ENCODE data around the gene PNKD.

PNKD gene

DNA sequence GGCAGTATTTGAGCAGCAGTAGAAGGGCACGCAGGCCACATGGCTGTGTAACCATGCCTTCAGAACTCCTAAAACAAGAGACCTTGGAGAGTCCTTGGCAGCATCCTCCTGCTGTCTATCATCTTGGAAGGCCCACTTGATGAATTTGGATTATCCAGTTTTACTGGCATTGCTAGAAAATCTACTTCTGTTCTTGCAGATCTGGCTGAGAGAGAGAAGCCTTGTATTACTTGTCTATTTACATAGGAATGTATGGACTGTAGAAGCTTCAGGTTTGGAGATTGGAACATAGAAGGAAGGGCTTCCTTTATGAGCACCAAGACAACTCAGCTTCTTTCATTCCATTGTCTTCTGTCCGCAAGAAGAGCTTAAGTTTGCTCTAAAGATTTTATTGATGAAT is 25.7 kb upstream of the PNKD start:
- TF ChIP-seq, protein P1, sequence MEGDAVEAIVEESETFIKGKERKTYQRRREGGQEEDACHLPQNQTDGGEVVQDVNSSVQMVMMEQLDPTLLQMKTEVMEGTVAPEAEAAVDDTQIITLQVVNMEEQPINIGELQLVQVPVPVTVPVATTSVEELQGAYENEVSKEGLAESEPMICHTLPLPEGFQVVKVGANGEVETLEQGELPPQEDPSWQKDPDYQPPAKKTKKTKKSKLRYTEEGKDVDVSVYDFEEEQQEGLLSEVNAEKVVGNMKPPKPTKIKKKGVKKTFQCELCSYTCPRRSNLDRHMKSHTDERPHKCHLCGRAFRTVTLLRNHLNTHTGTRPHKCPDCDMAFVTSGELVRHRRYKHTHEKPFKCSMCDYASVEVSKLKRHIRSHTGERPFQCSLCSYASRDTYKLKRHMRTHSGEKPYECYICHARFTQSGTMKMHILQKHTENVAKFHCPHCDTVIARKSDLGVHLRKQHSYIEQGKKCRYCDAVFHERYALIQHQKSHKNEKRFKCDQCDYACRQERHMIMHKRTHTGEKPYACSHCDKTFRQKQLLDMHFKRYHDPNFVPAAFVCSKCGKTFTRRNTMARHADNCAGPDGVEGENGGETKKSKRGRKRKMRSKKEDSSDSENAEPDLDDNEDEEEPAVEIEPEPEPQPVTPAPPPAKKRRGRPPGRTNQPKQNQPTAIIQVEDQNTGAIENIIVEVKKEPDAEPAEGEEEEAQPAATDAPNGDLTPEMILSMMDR (IDR thresholded peaks at IDR 0.05) = no peak

DNA sequence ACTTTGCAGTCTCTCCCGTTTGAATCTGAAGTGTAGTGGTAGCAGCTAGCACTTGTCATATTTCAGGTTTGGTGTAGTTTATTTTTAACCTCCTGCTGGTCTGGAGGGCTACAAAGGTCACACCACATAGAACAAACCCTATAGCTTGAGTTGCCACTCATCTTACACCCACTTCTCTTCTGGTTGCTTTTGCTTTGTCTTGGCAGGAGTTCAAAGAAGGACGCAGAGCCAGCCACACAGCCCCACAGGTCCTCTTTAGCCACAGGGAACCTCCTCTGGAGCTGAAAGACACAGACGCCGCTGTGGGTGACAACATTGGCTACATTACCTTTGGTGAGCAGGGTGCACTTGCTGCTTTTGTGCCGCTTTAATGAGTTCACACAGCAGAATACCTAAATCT is 25.1 kb upstream of the PNKD start:
- TF ChIP-seq, protein P1 (IDR thresholded peaks at IDR 0.05) = no peak

DNA sequence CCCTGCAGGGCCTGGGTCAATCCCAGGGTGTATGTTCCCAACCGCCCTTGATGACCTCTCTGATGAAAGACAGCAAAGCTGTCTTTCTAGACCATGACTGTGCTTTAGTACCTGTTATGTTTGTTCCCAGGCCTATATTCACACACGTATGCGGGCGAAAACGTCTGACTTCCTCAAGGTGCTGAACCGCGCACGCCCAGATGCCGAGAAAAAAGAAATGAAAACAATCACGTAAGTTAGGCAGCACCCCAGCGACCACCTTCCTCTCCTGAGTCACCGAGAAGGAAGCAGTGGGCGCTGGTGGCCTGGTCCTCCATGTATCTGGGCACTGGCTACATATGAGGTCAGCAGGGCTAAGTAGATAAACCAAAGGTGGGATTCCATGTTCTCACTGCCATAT is 20.6 kb upstream of the PNKD start:
- TF ChIP-seq, protein P1 (IDR thresholded peaks at IDR 0.05) = no peak

DNA sequence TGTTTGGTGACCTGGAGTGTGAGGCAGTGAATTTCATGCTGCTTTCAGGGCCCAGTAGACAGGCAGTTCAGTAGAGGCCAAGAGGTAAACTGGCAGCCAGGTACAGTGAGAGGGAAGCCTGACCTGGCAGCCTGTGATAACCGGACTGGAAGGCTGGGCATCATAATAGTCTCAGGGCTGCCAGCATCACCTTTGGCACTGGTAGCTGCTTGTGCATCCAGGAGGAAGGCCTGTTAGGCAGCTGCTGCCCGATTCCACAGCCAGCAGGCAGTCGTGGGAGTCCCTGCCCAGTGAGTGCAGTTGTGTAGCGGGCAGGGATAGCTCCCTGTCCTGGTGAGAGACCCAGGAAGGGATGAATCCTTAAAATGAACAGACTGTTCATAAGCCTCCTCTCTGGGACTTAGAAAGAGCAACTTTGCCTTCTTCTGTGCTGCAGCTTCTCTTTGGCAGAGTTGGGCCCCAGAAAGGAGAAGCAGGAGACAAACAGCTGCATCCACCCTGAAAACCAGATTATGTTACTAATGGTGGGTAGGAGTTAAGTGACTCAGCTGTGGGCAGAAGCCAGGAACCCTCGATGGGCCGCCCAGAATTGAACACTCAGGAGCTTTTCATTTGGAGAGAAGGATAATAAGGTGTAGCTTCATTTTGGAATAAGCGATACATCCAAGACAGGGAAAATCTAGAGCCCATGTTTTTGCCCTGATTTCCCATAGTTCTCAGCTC is 17.6 kb upstream of the PNKD start:
- TF ChIP-seq, protein P1 (IDR thresholded peaks at IDR 0.05) = no peak

DNA sequence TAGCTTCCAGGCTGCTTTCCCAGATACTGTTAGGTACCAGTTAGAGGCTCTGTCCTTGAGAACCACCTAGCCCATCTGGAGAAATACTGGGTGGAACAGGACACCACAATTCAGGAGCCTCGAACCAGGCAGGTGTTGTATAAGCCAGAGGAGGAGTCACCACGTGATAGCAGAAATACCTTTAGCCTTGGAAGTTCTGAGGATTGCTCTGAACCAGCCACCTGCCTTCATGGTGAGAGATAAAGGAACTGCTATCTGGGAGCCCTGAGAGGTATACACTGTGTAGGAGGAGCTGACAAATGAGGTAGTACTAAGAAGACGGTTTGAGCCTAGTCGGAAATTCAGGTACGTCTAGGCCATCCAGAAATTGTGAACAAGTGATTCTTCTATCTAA is 17.1 kb upstream of the PNKD start:
- TF ChIP-seq, protein P1 (IDR thresholded peaks at IDR 0.05) = no peak

DNA sequence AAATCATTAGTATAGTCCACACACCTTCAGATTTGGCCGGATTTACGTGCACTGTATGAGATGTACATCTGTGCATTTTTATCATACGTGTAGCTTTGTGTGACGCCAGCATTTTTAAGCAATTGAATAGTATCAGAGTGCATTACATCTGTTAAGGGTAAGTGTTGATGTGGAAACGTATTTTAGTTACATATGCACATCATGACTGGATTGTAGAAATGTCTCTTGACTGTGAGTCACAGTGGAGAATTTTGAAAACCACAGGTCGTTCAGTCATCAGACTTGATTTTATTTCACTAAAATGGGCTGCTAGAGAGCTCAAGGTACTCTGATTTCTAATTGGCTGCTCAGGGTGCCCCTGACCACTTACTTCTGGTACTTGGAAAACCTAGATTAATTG is 14.9 kb upstream of the PNKD start:
- TF ChIP-seq, protein P1 (IDR thresholded peaks at IDR 0.05) = no peak

DNA sequence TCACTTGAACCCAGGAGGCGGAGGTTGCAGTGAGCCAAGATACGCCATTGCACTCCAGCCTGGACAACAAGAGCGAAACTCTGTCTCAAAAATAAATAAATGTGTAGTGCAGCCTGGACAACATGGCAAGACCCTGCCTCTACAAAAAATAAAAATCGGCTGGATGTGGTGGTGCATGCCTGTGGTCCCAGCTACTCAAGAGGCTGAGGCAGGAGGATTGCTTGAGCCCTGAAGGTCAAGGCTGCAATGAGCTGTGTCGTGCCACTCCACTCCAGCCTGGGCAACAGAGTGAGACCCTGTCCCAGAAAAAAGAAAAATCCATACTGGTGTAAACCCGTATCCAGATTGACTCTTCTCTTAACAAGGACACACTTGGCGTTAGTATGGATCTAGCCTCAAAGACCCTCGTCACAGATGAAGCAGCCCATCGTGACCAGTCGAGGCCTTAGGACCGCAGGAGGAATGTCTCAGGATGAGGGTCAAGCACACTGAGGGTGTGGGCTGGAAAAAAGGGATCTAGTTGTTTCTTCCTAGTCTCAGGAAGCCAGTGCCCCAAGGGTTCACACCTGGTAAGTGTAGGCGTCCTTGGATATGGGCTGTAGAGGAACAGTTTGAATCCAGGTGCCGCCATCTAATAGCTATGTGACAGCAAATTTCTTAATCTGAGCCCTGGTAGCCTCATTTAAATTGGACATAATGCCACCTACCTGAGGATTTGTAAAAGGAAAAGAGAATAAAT is 13.5 kb upstream of the PNKD start:
- TF ChIP-seq, protein P1 (IDR thresholded peaks at IDR 0.05) = no peak
